Measurements from ENCODE around the gene PRTG. TPM values are rescaled to one million over a fixed set of nuclear protein-coding genes. Genes with fewer than 3 reads are reported as not detected.

The PRTG gene
- total and polyA plus RNA-seq, 2 experiments from 2014 or later: under 0.01 TPM; not detected in 1

- Histone ChIP-seq H3K4me3 (no peak overlapping the region), H3K4me1 (ENCODE audit: insufficient read depth) (peaks cover 10% of the 10 kb centered on the region; the same call in 1 of the 2 replicates), H3K36me3 (ENCODE audit: low read depth) (no peaks in the 10 kb centered on the region), H3K9me3 (ENCODE audit: low read depth) (no peaks in the 10 kb centered on the region), H3K9ac (no peak overlapping the region), H3K27ac (no peak overlapping the region), H3K79me2 (ENCODE audit: insufficient read depth) (peaks cover 13% of the 10 kb centered on the region), H2AFZ (no peak overlapping the region), H3F3A (ENCODE audit: insufficient read depth) (no peaks in the 10 kb centered on the region), H3K27me3 (replicated peaks; ENCODE audit: insufficient read depth) (no peaks in the 10 kb centered on the region), H3K9me2 (ENCODE audit: insufficient read depth) (no peaks in the 10 kb centered on the region), H4K20me1 (ENCODE audit: insufficient read depth) (no peaks in the 10 kb centered on the region), H3K4me2 (ENCODE audit: unreplicated experiment) (no peak overlapping the region)
- WGBS, 2 experiments (ENCODE audit: low coverage in 1 of 2, low lambda C conversion rate in 2 of 2, missing lambda C conversion rate in 2 of 2): 92 to 96% methylated on average over 3 of the region's 3 CpGs
- in situ Hi-C loops (cut with MboI): no loop called here
- no peak for DNase-seq
- TF ChIP-seq EZH2phosphoT487 (IDR thresholded peaks at IDR 0.05; ENCODE audit: insufficient read depth, low read depth) (no peak), EZH2 (IDR thresholded peaks at IDR 0.05; ENCODE audit: insufficient read depth, poor library complexity, severe bottlenecking) (no peak)
Measured at GRCh38 chr15:55590788-55591187, 152.2 kb downstream of the PRTG start.

- Histone ChIP-seq H3K4me2 (ENCODE audit: unreplicated experiment) (peak overlapping the region; percentile 76), H3K4me3 (peak overlapping the region; percentile 84), H3K4me1 (ENCODE audit: insufficient read depth) (peaks cover 10% of the 10 kb centered on the region; the same call in 1 of the 2 replicates), H3K9ac (peak overlapping the region; percentile 82; the same call in 1 of the 2 replicates), H3F3A (ENCODE audit: insufficient read depth) (no peaks in the 10 kb centered on the region), H3K9me2 (ENCODE audit: insufficient read depth) (no peaks in the 10 kb centered on the region), H3K36me3 (ENCODE audit: low read depth) (no peaks in the 10 kb centered on the region), H3K27ac (no peak overlapping the region), H4K20me1 (ENCODE audit: insufficient read depth) (no peaks in the 10 kb centered on the region), H2AFZ (peak overlapping the region; percentile 89), H3K9me3 (ENCODE audit: low read depth) (no peaks in the 10 kb centered on the region), H3K27me3 (replicated peaks; ENCODE audit: insufficient read depth) (no peaks in the 10 kb centered on the region), H3K79me2 (ENCODE audit: insufficient read depth) (peaks cover 27% of the 10 kb centered on the region)
- TF ChIP-seq EZH2phosphoT487 (IDR thresholded peaks at IDR 0.05; ENCODE audit: insufficient read depth, low read depth): no peak
- TF ChIP-seq EZH2 (IDR thresholded peaks at IDR 0.05; ENCODE audit: insufficient read depth, poor library complexity, severe bottlenecking): no peak
- no peak for DNase-seq
- in situ Hi-C loops (cut with MboI): no loop called here
- WGBS, 2 experiments (ENCODE audit: low coverage in 1 of 2, low lambda C conversion rate in 2 of 2, missing lambda C conversion rate in 2 of 2): 64% methylated on average over 10 of the region's 10 CpGs
Measured at GRCh38 chr15:55589287-55589686, 153.7 kb downstream of the PRTG start.

DNA sequence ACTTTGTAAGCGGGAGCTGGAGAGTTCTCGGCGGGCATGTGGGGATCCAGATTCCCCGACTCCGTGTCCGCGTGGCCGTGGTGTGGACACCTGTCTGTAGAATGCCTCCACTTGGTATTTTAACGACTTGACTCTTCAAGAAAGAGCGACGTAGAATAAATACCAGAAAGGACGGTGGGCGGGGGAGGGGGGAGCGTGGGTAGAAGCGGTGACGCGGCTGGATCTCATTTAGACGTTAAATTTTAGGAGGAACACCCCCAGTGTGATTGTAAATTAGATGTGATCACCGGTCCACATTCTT lies 154.2 kb downstream of the PRTG start:
- TF ChIP-seq EZH2 (IDR thresholded peaks at IDR 0.05; ENCODE audit: insufficient read depth, poor library complexity, severe bottlenecking): no peak
- TF ChIP-seq EZH2phosphoT487 (IDR thresholded peaks at IDR 0.05; ENCODE audit: insufficient read depth, low read depth): no peak
- Histone ChIP-seq H4K20me1 (ENCODE audit: insufficient read depth) (no peaks in the 10 kb centered on the region), H2AFZ (peak overlapping the region; percentile 89), H3K9ac (peak overlapping the region; percentile 82), H3K36me3 (ENCODE audit: low read depth) (no peaks in the 10 kb centered on the region), H3K4me1 (ENCODE audit: insufficient read depth) (peaks cover 10% of the 10 kb centered on the region; the same call in 1 of the 2 replicates), H3K4me3 (peak overlapping the region; percentile 84), H3K79me2 (ENCODE audit: insufficient read depth) (peaks cover 32% of the 10 kb centered on the region), H3F3A (ENCODE audit: insufficient read depth) (no peaks in the 10 kb centered on the region), H3K27ac (peak overlapping the region; percentile 43), H3K27me3 (replicated peaks; ENCODE audit: insufficient read depth) (no peaks in the 10 kb centered on the region), H3K9me2 (ENCODE audit: insufficient read depth) (no peaks in the 10 kb centered on the region), H3K9me3 (ENCODE audit: low read depth) (no peaks in the 10 kb centered on the region), H3K4me2 (ENCODE audit: unreplicated experiment) (peak overlapping the region; percentile 76)
- in situ Hi-C loops (cut with MboI): no loop called here
- 1 to 3% methylated on average over 11 to 19 of the region's 19 CpGs for WGBS, 2 experiments (ENCODE audit: low coverage in 1 of 2, low lambda C conversion rate in 2 of 2, missing lambda C conversion rate in 2 of 2)
- DNase-seq: no peak

DNA sequence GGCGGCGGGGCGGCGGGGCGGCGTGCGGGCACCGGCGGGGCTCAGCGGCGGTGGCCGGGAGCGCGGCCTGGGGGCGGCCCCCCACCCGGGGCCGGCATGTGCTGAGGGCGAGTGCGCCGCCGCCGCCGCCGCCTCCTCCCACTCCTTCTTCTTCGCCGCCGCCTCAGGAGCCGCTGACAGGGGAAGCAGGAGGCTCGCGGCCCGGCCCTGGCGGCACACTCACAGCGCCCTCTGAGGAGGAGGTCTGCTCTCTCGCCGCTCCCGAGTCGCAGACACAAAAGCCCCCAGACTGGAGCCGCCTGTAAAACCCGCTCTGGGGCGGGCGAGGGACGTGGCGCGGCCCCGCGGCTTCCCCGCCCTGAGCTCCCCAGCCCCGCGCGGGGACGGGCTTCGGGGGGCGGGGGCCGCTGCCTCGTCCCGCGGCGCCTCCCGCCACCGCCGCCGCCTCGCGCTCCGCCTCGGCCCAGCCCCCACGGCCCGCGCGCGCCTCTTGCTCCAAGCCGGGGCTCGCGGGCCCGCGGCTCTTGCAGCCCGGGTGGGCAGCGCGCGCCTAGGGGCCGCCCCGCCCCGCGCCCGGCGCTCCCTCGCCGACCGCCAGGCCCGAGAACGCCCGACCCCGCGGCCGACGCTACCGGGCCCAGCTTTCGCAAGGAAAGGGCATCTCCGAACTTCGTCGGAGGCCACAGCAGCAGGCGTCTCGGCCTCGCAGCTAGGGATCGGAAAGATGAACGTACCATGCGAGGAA lies 154.7 kb downstream of the PRTG start, which contains the start of gene PYGO1:
Gene PYGO1 (minus strand): TSS at position 276 of the 745 bp plus-strand sequence. CDS start 462 bp downstream, outside the sequence.
- no peaks in the 10 kb centered on the region for H4K20me1 ChIP-seq (ENCODE audit: insufficient read depth)
- peaks cover 33% of the 10 kb centered on the region for H3K79me2 ChIP-seq (ENCODE audit: insufficient read depth)
- peak within 1 kb of the TSS; percentile 59 for H3K27ac ChIP-seq
- peak within 1 kb of the TSS; percentile 84 for H3K4me3 ChIP-seq
- peak within 1 kb of the TSS; percentile 82 for H3K4me2 ChIP-seq (ENCODE audit: unreplicated experiment)
- no peaks in the 10 kb centered on the region for H3F3A ChIP-seq (ENCODE audit: insufficient read depth)
- in situ Hi-C loops (cut with MboI): no loop called here
- peak within 1 kb of the TSS; percentile 82 for H3K9ac ChIP-seq
- H3K9me2 ChIP-seq (ENCODE audit: insufficient read depth): no peaks in the 10 kb centered on the region
- peak; percentile 80 for DNase-seq
- H3K4me1 ChIP-seq (ENCODE audit: insufficient read depth): peaks cover 10% of the 10 kb centered on the region; the same call in 1 of the 2 replicates
- H2AFZ ChIP-seq: peak within 1 kb of the TSS; percentile 89
- no peaks in the 10 kb centered on the region for H3K36me3 ChIP-seq (ENCODE audit: low read depth)
- H3K27me3 ChIP-seq (replicated peaks; ENCODE audit: insufficient read depth): no peaks in the 10 kb centered on the region
- 1% methylated on average over 37 to 46 of the region's 107 CpGs for WGBS, 2 experiments (ENCODE audit: low coverage in 1 of 2, low lambda C conversion rate in 2 of 2, missing lambda C conversion rate in 2 of 2)
- TF ChIP-seq EZH2phosphoT487 (IDR thresholded peaks at IDR 0.05; ENCODE audit: insufficient read depth, low read depth) (no peak), EZH2 (IDR thresholded peaks at IDR 0.05; ENCODE audit: insufficient read depth, poor library complexity, severe bottlenecking) (no peak)
- H3K9me3 ChIP-seq (ENCODE audit: low read depth): no peaks in the 10 kb centered on the region

Data from GM23248 (cell line).